ENCODE data around the gene SREBF1. TPM values are rescaled to one million over a fixed set of nuclear protein-coding genes. Genes with fewer than 3 reads are reported as not detected.

Gene SREBF1
- total and polyA plus RNA-seq, 10 of the 15 experiments (the other 5 are each of a cell fraction or from before 2014, with no cell fraction given) = 1.4 to 84.6 (median 20.4) TPM

GRCh38 chr17:17859909-17860765 lies 23.4 kb upstream of the SREBF1 start (continued):
- TF ChIP-seq, protein P1, sequence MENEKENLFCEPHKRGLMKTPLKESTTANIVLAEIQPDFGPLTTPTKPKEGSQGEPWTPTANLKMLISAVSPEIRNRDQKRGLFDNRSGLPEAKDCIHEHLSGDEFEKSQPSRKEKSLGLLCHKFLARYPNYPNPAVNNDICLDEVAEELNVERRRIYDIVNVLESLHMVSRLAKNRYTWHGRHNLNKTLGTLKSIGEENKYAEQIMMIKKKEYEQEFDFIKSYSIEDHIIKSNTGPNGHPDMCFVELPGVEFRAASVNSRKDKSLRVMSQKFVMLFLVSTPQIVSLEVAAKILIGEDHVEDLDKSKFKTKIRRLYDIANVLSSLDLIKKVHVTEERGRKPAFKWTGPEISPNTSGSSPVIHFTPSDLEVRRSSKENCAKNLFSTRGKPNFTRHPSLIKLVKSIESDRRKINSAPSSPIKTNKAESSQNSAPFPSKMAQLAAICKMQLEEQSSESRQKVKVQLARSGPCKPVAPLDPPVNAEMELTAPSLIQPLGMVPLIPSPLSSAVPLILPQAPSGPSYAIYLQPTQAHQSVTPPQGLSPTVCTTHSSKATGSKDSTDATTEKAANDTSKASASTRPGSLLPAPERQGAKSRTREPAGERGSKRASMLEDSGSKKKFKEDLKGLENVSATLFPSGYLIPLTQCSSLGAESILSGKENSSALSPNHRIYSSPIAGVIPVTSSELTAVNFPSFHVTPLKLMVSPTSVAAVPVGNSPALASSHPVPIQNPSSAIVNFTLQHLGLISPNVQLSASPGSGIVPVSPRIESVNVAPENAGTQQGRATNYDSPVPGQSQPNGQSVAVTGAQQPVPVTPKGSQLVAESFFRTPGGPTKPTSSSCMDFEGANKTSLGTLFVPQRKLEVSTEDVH (IDR thresholded peaks at IDR 0.05; ENCODE audit: low read depth, partially characterized antibody) = no peak
- TF ChIP-seq TAF1 (IDR thresholded peaks at IDR 0.05; ENCODE audit: borderline replicate concordance, low read depth, low read length) (no peak), IRF5 (IDR thresholded peaks at IDR 0.05; ENCODE audit: borderline replicate concordance) (no peak), NFXL1 (IDR thresholded peaks at IDR 0.05; ENCODE audit: borderline replicate concordance) (no peak), SMAD1 (IDR thresholded peaks at IDR 0.05; ENCODE audit: low read depth, partially characterized antibody) (no peak), CHD2 (IDR thresholded peaks at IDR 0.05; ENCODE audit: borderline replicate concordance, low read depth, low read length) (no peak; the same call in 1 of the 2 replicates), HSF1 (IDR thresholded peaks at IDR 0.05; ENCODE audit: low read depth, low read length) (no peak)

All from GM12878 (cell line).